ENCODE results near the gene FAAH2.
"Not testable (repeated sequence)": the region's sequence is repeated elsewhere in the genome, so short reads cannot be mapped to it uniquely, and the experiment has no call there.

The FAAH2 gene

DNA sequence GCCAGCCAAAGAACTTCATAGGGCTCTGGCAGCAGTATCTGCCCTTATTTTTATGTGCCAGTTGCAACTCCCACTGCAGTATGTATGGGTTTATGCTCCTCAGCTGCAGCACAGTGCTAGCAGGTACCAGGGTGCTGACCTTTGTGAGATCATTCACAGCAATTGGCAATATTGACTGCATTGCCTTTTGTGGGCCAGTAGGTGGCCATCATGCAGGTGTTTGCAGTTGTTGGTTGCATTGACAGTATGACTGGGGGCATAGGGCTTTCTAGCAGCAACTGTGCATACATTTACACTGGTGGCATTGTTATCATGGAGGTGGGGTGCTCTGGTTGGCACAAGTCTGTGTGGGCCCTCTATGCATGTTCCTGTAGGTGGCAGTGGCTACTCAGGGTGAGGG lies 42.5 kb downstream of the FAAH2 start:
- no peak for TF ChIP-seq EZH2phosphoT487 (IDR thresholded peaks at IDR 0.05; ENCODE audit: low read length)
- TF ChIP-seq, protein P1, sequence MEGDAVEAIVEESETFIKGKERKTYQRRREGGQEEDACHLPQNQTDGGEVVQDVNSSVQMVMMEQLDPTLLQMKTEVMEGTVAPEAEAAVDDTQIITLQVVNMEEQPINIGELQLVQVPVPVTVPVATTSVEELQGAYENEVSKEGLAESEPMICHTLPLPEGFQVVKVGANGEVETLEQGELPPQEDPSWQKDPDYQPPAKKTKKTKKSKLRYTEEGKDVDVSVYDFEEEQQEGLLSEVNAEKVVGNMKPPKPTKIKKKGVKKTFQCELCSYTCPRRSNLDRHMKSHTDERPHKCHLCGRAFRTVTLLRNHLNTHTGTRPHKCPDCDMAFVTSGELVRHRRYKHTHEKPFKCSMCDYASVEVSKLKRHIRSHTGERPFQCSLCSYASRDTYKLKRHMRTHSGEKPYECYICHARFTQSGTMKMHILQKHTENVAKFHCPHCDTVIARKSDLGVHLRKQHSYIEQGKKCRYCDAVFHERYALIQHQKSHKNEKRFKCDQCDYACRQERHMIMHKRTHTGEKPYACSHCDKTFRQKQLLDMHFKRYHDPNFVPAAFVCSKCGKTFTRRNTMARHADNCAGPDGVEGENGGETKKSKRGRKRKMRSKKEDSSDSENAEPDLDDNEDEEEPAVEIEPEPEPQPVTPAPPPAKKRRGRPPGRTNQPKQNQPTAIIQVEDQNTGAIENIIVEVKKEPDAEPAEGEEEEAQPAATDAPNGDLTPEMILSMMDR (IDR thresholded peaks at IDR 0.05; ENCODE audit: low read length), result 0 out of 2 replicates have a peak, but pooled peaks have one; percentile 6
- Histone ChIP-seq H3K4me2 (ENCODE audit: low read depth, low read length) (no peak overlapping the region), H3K9me3 (replicated peaks; ENCODE audit: insufficient read depth, low read length) (no peaks in the 10 kb centered on the region), H2AFZ (ENCODE audit: low read length) (no peak overlapping the region), H3F3A (ENCODE audit: insufficient read depth, low read length) (no peaks in the 10 kb centered on the region), H3K4me3 (ENCODE audit: low read length) (no peak overlapping the region), H4K20me1 (ENCODE audit: insufficient read depth, low read length) (no peaks in the 10 kb centered on the region), H3K27ac (ENCODE audit: low read length) (no peak overlapping the region), H3K4me1 (ENCODE audit: low read length) (no peaks in the 10 kb centered on the region), H3K36me3 (replicated peaks; ENCODE audit: insufficient read depth, low read length) (no peaks in the 10 kb centered on the region), H3K79me2 (ENCODE audit: low read length) (no peaks in the 10 kb centered on the region), H3K9me2 (replicated peaks; ENCODE audit: insufficient read depth, low read length) (no peaks in the 10 kb centered on the region), H3K27me3 (replicated peaks; ENCODE audit: insufficient read depth, low read length) (no peaks in the 10 kb centered on the region), H3K9ac (ENCODE audit: low read length) (no peak overlapping the region)
- DNase-seq, result no peak

DNA sequence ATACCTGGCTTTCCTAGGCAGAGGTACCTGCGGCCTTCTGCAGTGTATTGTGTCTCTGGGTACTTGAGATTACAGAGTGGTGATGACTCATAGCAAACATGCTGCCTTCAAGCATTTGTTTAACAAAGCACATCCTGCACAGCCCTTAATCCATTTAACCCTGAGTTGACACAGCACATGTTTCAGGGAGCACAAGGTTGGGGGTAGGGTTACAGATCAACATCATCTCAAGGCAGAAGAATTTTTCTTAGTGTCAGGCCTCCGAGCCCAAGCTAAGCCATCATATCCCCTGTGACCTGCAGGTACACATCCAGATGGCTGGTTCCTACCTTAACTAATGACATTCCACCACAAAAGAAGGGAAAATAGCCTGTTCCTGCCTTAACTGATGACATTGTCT lies 49.3 kb downstream of the FAAH2 start:
- not testable (repeated sequence) for H3K9ac ChIP-seq (ENCODE audit: low read length); H4K20me1 ChIP-seq (ENCODE audit: insufficient read depth, low read length); H3K9me3 ChIP-seq (replicated peaks; ENCODE audit: insufficient read depth, low read length); H3K4me2 ChIP-seq (ENCODE audit: low read depth, low read length); H3K4me3 ChIP-seq (ENCODE audit: low read length); H3K79me2 ChIP-seq (ENCODE audit: low read length); H3F3A ChIP-seq (ENCODE audit: insufficient read depth, low read length); H3K27me3 ChIP-seq (replicated peaks; ENCODE audit: insufficient read depth, low read length); H3K4me1 ChIP-seq (ENCODE audit: low read length); DNase-seq; H3K9me2 ChIP-seq (replicated peaks; ENCODE audit: insufficient read depth, low read length); H2AFZ ChIP-seq (ENCODE audit: low read length); H3K36me3 ChIP-seq (replicated peaks; ENCODE audit: insufficient read depth, low read length); H3K27ac ChIP-seq (ENCODE audit: low read length)

DNA sequence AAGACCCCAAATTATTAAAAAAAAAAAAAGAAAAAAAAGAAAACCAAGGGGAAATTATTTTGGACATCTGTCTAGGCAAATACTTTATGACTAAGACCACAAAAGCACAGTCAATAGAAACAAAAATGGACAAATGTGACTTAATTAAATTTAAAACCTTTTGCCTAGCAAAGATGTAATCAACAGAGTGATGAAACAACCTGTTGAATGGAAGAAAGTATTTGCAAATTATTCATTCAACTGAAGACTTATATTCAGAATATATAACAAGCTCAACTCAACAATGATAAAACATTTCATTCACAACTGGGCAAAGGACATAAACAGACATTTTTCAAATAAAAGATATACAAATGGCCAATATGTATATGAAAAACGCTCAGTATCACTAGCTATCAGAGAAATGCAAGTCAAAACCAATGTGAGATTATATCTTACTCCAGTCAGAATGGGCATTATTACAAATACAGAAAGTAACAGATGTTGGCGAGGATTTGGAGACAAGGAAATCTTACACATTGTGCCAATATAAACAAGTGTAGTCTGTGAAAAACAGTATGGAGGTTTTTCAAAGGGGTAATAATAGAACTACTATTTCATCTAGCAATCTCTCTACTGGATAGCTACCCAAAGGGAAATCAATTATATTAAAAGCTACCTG lies 67.1 kb downstream of the FAAH2 start:
- Histone ChIP-seq H3K9ac (ENCODE audit: low read length) (no peak overlapping the region), H3F3A (ENCODE audit: insufficient read depth, low read length) (no peaks in the 10 kb centered on the region), H3K36me3 (replicated peaks; ENCODE audit: insufficient read depth, low read length) (0 out of 2 replicates have a peak, but pooled peaks cover 2% of the 10 kb centered on the region), H3K27ac (ENCODE audit: low read length) (no peak overlapping the region), H3K9me2 (replicated peaks; ENCODE audit: insufficient read depth, low read length) (no peaks in the 10 kb centered on the region), H3K27me3 (replicated peaks; ENCODE audit: insufficient read depth, low read length) (no peaks in the 10 kb centered on the region), H4K20me1 (ENCODE audit: insufficient read depth, low read length) (no peaks in the 10 kb centered on the region), H2AFZ (ENCODE audit: low read length) (no peak overlapping the region), H3K4me3 (ENCODE audit: low read length) (no peak overlapping the region), H3K4me1 (ENCODE audit: low read length) (no peaks in the 10 kb centered on the region), H3K9me3 (replicated peaks; ENCODE audit: insufficient read depth, low read length) (no peaks in the 10 kb centered on the region), H3K4me2 (ENCODE audit: low read depth, low read length) (no peak overlapping the region), H3K79me2 (ENCODE audit: low read length) (no peaks in the 10 kb centered on the region)
- DNase-seq, result no peak
- TF ChIP-seq EZH2phosphoT487 (IDR thresholded peaks at IDR 0.05; ENCODE audit: low read length), result no peak
- TF ChIP-seq, protein P1 (IDR thresholded peaks at IDR 0.05; ENCODE audit: low read length), result no peak

DNA sequence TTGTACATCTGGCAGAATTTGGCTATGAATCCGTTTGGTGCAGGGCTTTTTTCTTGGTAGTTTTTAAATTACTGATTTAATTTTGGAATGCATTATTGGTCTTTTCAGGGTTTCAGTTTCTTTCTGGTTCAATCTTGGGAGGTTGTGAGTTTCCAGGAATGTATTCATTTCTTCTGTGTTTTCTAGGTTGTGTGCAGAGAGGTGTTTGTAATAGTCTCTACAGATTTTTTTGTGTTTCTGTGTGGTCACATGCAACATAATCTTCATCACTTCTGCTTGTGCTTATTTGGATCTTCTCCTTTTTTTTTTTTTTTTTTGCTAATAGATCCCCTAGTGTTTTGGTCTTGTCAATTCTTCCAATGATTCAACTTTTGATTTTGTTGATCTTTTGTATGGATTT lies 77.6 kb downstream of the FAAH2 start:
- H3K4me2 ChIP-seq (ENCODE audit: low read depth, low read length), result no peak overlapping the region
- H3K4me3 ChIP-seq (ENCODE audit: low read length), result no peak overlapping the region
- H3F3A ChIP-seq (ENCODE audit: insufficient read depth, low read length), result no peaks in the 10 kb centered on the region
- H4K20me1 ChIP-seq (ENCODE audit: insufficient read depth, low read length), result no peaks in the 10 kb centered on the region
- no peaks in the 10 kb centered on the region for H3K9me3 ChIP-seq (replicated peaks; ENCODE audit: insufficient read depth, low read length)
- H2AFZ ChIP-seq (ENCODE audit: low read length), result no peak overlapping the region
- H3K36me3 ChIP-seq (replicated peaks; ENCODE audit: insufficient read depth, low read length), result no peaks in the 10 kb centered on the region; the same call in 1 of the 2 replicates
- H3K79me2 ChIP-seq (ENCODE audit: low read length), result no peaks in the 10 kb centered on the region
- DNase-seq, result no peak
- no peaks in the 10 kb centered on the region for H3K4me1 ChIP-seq (ENCODE audit: low read length)
- no peak overlapping the region for H3K27ac ChIP-seq (ENCODE audit: low read length)
- no peaks in the 10 kb centered on the region for H3K27me3 ChIP-seq (replicated peaks; ENCODE audit: insufficient read depth, low read length)
- no peaks in the 10 kb centered on the region for H3K9me2 ChIP-seq (replicated peaks; ENCODE audit: insufficient read depth, low read length)
- TF ChIP-seq EZH2 (optimal IDR thresholded peaks at IDR 0.05; ENCODE audit: low read depth, low read length) (no peak), EZH2phosphoT487 (IDR thresholded peaks at IDR 0.05; ENCODE audit: low read length) (no peak)
- TF ChIP-seq, protein P1 (IDR thresholded peaks at IDR 0.05; ENCODE audit: low read length), result no peak
- H3K9ac ChIP-seq (ENCODE audit: low read length), result no peak overlapping the region

Measured in MM.1S (cell line).